ENCODE data around the gene ZCRB1.

- no peak for TF ChIP-seq POLR2A (IDR thresholded peaks at IDR 0.05)
- TF ChIP-seq, protein P1, sequence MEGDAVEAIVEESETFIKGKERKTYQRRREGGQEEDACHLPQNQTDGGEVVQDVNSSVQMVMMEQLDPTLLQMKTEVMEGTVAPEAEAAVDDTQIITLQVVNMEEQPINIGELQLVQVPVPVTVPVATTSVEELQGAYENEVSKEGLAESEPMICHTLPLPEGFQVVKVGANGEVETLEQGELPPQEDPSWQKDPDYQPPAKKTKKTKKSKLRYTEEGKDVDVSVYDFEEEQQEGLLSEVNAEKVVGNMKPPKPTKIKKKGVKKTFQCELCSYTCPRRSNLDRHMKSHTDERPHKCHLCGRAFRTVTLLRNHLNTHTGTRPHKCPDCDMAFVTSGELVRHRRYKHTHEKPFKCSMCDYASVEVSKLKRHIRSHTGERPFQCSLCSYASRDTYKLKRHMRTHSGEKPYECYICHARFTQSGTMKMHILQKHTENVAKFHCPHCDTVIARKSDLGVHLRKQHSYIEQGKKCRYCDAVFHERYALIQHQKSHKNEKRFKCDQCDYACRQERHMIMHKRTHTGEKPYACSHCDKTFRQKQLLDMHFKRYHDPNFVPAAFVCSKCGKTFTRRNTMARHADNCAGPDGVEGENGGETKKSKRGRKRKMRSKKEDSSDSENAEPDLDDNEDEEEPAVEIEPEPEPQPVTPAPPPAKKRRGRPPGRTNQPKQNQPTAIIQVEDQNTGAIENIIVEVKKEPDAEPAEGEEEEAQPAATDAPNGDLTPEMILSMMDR (IDR thresholded peaks at IDR 0.05) = no peak
These were observed 10.8 kb downstream of the ZCRB1 start for GRCh38 chr12:42315108-42315507.
